Lower lobe of right lung (tissue), 2 donors: ENCODE data around the gene PGM2. TPM values are rescaled to one million over a fixed set of nuclear protein-coding genes. Genes with fewer than 3 reads are reported as not detected.
"Not testable (repeated sequence)": the region's sequence is repeated elsewhere in the genome, so short reads cannot be mapped to it uniquely, and the experiment has no call there.

Experiments used
- ATAC-seq, 2 donors: fragments of 200-7000 bp; cut with Tn5 transposase; one replicate each; pipeline ENCODE4 v1.9.1; 2020 to 2022; ENCODE audit warnings: mild to moderate bottlenecking in 2 of 2, moderate library complexity in 2 of 2
- DNase-seq: peaks from one replicate; pipeline ENCODE4 v3.0.0-alpha.2; 2020
- H3K27ac ChIP-seq: fragments of 200-600 bp; one replicate; pipeline ENCODE4 v1.8.0; 2022
- H3K27me3 ChIP-seq: fragments of 200-600 bp; one replicate; pipeline ENCODE4 v1.8.0; 2022; ENCODE audit warnings: low read depth
- H3K36me3 ChIP-seq: fragments of 200-600 bp; one replicate; pipeline ENCODE4 v1.8.0; 2022; ENCODE audit warnings: mild to moderate bottlenecking
- H3K4me1 ChIP-seq: fragments of 200-600 bp; one replicate; pipeline ENCODE4 v1.8.0; 2022
- H3K4me3 ChIP-seq: fragments of 200-600 bp; one replicate; pipeline ENCODE4 v1.8.0; 2022; ENCODE audit warnings: mild to moderate bottlenecking
- H3K9me3 ChIP-seq: fragments of 200-600 bp; one replicate; pipeline ENCODE4 v1.8.0; 2022
- CTCF ChIP-seq: fragments of 200-600 bp; IDR thresholded peaks from one replicate; pipeline ENCODE4 v1.8.0; 2022; ENCODE audit warnings: antibody characterized with exemption, mild to moderate bottlenecking
- intact Hi-C: fragments of 100-400 bp; cut with DNase I; formaldehyde crosslinking; loops from one replicate; pipeline ENCODE4 v1.11.0; 2022
- long read RNA-seq: library from polyadenylated mRNA; unstranded; transcript quantifications from one replicate; pipeline ENCODE4 v2.0.0, GENCODE V29; 2021
- total RNA-seq: library from RNA; stranded (reverse); fragmentation: NEBNext Ultra II Directional; extraction: Animal tissue kit (Norgen Biotek cat#: 25700); gene quantifications from one replicate; pipeline ENCODE4 v1.2.1, GENCODE V29; 2021
- donor health status: DM: no; HTN: yes; CAD: no; lungs with severe emphysema.

Gene PGM2
- total RNA-seq = 28.7 TPM
- long read RNA-seq, transcript PGM2-201 (14 exons, 3,264 nt) = major isoform, 25 of 26 reads
- long read RNA-seq, partial matches to known transcripts = 1 of 26 reads
- long read RNA-seq, other reads (novel, unspliced or antisense) = 0 of 26 reads

GRCh38 chr4:37826295-37827029, at the start of gene PGM2:
TSS of gene PGM2 (plus strand) at chr4:37826686. CDS start at chr4:37826733, 47 bp downstream.
- H3K27ac ChIP-seq = peak within 1 kb of the TSS; percentile 90
- peaks cover 17% of the 10 kb centered on the region for H3K36me3 ChIP-seq
- peaks cover 29% of the 10 kb centered on the region for H3K4me1 ChIP-seq
- peak; percentile 97 to 98 for ATAC-seq
- peak; percentile 94 for DNase-seq
- H3K9me3 ChIP-seq = no peaks in the 10 kb centered on the region
- intact Hi-C loops = no loop called here
- H3K4me3 ChIP-seq = peak within 1 kb of the TSS; percentile 90
- H3K27me3 ChIP-seq = no peaks in the 10 kb centered on the region
- TF ChIP-seq CTCF = no peak

- Histone ChIP-seq H3K4me1 (no peaks in the 10 kb centered on the region), H3K36me3 (no peaks in the 10 kb centered on the region), H3K4me3 (no peak overlapping the region), H3K9me3 (no peaks in the 10 kb centered on the region), H3K27ac (no peak overlapping the region), H3K27me3 (no peaks in the 10 kb centered on the region)
- TF ChIP-seq CTCF = no peak
- ATAC-seq (no peak), DNase-seq (no peak)
- intact Hi-C loops = no loop called here
Measured at GRCh38 chr4:37779896-37780295, 46.6 kb upstream of the PGM2 start.

- ATAC-seq (peak; percentile 42 to 56), DNase-seq (no peak)
- Histone ChIP-seq H3K9me3 (no peaks in the 10 kb centered on the region), H3K27ac (no peak overlapping the region), H3K36me3 (no peaks in the 10 kb centered on the region), H3K27me3 (no peaks in the 10 kb centered on the region), H3K4me3 (no peak overlapping the region), H3K4me1 (no peaks in the 10 kb centered on the region)
- TF ChIP-seq CTCF = peak; percentile 16
- intact Hi-C loops = no loop called here
Measured at GRCh38 chr4:37780444-37781130, 45.9 kb upstream of the PGM2 start.

GRCh38 chr4:37781131-37781455, 45.4 kb upstream of the PGM2 start:
- ATAC-seq (no peak), DNase-seq (no peak)
- intact Hi-C loops = no loop called here
- Histone ChIP-seq H3K27ac (no peak overlapping the region), H3K9me3 (no peaks in the 10 kb centered on the region), H3K36me3 (no peaks in the 10 kb centered on the region), H3K4me3 (no peak overlapping the region), H3K4me1 (no peaks in the 10 kb centered on the region), H3K27me3 (no peaks in the 10 kb centered on the region)
- TF ChIP-seq CTCF = no peak

- intact Hi-C loops, H3K27ac ChIP-seq, H3K27me3 ChIP-seq, H3K4me1 ChIP-seq, H3K4me3 ChIP-seq, DNase-seq, ATAC-seq, H3K9me3 ChIP-seq, H3K36me3 ChIP-seq: not testable (repeated sequence)
Measured at GRCh38 chr4:37786267-37786666, 40.2 kb upstream of the PGM2 start.

GRCh38 chr4:37787883-37788460, 38.5 kb upstream of the PGM2 start:
- intact Hi-C loops, DNase-seq, H3K9me3 ChIP-seq, ATAC-seq, H3K36me3 ChIP-seq, H3K4me3 ChIP-seq, H3K4me1 ChIP-seq, H3K27me3 ChIP-seq, H3K27ac ChIP-seq: not testable (repeated sequence)
